ENCODE data around the gene BACH2. TPM values are rescaled to one million over a fixed set of nuclear protein-coding genes. Genes with fewer than 3 reads are reported as not detected.
"Not testable (repeated sequence)": the region's sequence is repeated elsewhere in the genome, so short reads cannot be mapped to it uniquely, and the experiment has no call there.

BACH2 gene
- total RNA-seq, 1 experiment from 2014 or later = 0.77 TPM

GRCh38 chr6:90055924-90056323 is 240.7 kb downstream of the BACH2 start:
- in situ Hi-C loops (cut with HindIII; ENCODE audit: low pct_unique_long_range_greater_than_20kb, low sequenced_read_pairs); DNase-seq (ENCODE audit: low read depth, low spot score): not testable (repeated sequence)

GRCh38 chr6:90054193-90054592 is 242.4 kb downstream of the BACH2 start:
- DNase-seq (ENCODE audit: low read depth, low spot score); in situ Hi-C loops (cut with HindIII; ENCODE audit: low pct_unique_long_range_greater_than_20kb, low sequenced_read_pairs): not testable (repeated sequence)

GRCh38 chr6:90053614-90054013 is 243.0 kb downstream of the BACH2 start:
- in situ Hi-C loops (cut with HindIII; ENCODE audit: low pct_unique_long_range_greater_than_20kb, low sequenced_read_pairs) = no loop called here
- no peak for DNase-seq (ENCODE audit: low read depth, low spot score)

- in situ Hi-C loops (cut with HindIII; ENCODE audit: low pct_unique_long_range_greater_than_20kb, low sequenced_read_pairs) = no loop called here
- DNase-seq (ENCODE audit: low read depth, low spot score) = no peak
These were observed 247.3 kb downstream of the BACH2 start for GRCh38 chr6:90049295-90049694.

GRCh38 chr6:90048206-90048967 is 248.3 kb downstream of the BACH2 start:
- no peak for DNase-seq (ENCODE audit: low read depth, low spot score)
- in situ Hi-C loops (cut with HindIII; ENCODE audit: low pct_unique_long_range_greater_than_20kb, low sequenced_read_pairs) = no loop called here

- in situ Hi-C loops (cut with HindIII; ENCODE audit: low pct_unique_long_range_greater_than_20kb, low sequenced_read_pairs) = no loop called here
- no peak for DNase-seq (ENCODE audit: low read depth, low spot score)
These were observed 251.1 kb downstream of the BACH2 start for GRCh38 chr6:90045535-90045934.

DNA sequence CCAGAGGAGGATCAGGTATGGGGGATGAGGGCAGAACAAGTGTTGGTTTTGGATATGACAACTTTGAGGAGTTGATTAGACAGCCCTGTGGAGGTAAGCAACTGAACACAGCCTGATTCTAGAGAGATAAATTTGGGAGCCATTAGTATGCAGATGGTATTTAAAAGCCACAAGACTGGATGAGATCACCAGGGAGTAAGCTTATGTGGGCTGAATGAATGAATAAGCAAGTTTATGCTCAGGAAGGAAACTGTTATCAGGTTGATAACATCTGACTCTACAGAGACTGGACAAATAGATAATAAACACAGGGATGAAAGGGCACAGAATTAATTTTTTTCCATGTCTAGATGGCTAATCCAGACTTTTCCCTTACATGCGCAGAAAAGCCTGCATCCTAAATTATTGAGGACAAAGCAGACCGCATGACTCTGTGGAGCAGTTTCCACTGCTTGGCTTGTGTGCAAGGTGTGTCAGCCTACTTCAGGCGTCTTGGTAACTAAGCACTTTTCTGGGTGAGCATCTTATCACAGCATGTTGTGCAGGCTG is 251.7 kb downstream of the BACH2 start:
- in situ Hi-C loops (cut with HindIII; ENCODE audit: low pct_unique_long_range_greater_than_20kb, low sequenced_read_pairs) = no loop called here
- peak; percentile 17 for DNase-seq (ENCODE audit: low read depth, low spot score)

GRCh38 chr6:90044182-90044832 is 252.3 kb downstream of the BACH2 start:
- in situ Hi-C loops (cut with HindIII; ENCODE audit: low pct_unique_long_range_greater_than_20kb, low sequenced_read_pairs) = no loop called here
- no peak for DNase-seq (ENCODE audit: low read depth, low spot score)

GRCh38 chr6:90040931-90041330 is 255.7 kb downstream of the BACH2 start:
- in situ Hi-C loops (cut with HindIII; ENCODE audit: low pct_unique_long_range_greater_than_20kb, low sequenced_read_pairs) = no loop called here
- no peak for DNase-seq (ENCODE audit: low read depth, low spot score)

GRCh38 chr6:90039911-90040310 is 256.7 kb downstream of the BACH2 start:
- no peak for DNase-seq (ENCODE audit: low read depth, low spot score)
- in situ Hi-C loops (cut with HindIII; ENCODE audit: low pct_unique_long_range_greater_than_20kb, low sequenced_read_pairs) = no loop called here

DNA sequence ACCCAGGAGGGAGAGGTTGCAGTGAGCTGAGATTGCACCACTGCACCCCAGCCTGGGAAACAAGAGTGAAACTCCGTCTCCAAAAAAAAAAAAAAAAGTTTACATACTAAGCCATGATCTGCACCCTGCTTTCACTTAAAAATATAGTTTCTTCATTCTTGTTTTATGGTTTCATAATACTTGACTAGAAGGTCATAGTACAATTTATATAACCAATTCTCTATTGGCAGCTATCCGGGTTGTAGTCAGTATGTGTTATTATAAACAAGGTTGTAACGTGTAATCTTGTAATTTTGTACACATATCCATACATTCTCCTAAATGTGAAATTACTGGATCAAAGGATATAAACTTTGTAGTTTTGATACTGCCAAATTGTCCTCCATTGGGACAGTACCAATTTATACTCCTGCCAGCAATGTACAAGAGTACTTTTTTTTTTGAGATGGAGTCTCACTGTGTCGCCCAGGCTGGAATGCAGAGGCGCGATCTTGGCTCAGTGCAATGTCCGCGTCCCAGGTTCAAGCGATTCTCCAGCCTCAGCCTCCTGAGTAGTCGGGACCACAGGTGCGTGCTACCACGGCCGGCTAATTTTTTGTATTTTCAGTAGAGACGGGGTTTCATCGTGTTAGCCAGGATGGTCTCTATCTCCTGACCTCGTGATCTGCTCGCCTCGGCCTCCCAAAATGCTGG is 257.5 kb downstream of the BACH2 start:
- in situ Hi-C loops (cut with HindIII; ENCODE audit: low pct_unique_long_range_greater_than_20kb, low sequenced_read_pairs) = no loop called here
- no peak for DNase-seq (ENCODE audit: low read depth, low spot score)

GRCh38 chr6:90036963-90037362 is 259.7 kb downstream of the BACH2 start:
- in situ Hi-C loops (cut with HindIII; ENCODE audit: low pct_unique_long_range_greater_than_20kb, low sequenced_read_pairs) = no loop called here

DNA sequence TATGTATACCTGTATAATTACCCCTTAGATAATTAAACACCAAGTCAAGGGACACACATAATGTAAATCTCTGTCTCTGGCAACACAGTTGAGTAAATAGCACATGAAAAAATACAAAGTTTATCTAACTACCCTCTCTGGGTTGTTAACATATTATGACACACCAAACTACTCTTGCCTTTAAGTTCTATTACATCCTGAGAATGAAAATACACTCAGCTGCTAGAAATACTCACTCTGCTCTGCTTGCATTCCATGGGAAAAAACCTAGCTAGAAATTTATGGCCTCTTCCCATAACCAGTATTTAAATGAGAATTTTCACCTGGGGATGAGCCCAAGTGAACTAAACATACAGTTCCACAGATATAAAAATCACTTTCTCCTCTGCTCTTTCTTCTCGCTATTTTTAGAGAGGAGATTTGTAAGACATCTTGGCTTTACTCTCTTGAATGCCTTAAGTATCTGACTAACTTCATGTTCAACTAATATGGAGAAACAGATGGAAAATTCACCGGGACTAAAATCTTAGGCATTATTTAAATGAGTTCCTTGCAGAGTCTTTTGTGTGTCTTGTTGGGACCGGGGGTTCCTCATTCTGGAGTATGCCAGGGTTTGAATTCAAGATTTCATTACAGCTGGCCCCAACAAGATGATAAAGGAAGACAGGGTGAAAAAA is 261.5 kb downstream of the BACH2 start:
- no peak for DNase-seq (ENCODE audit: low read depth, low spot score)
- in situ Hi-C loops (cut with HindIII; ENCODE audit: low pct_unique_long_range_greater_than_20kb, low sequenced_read_pairs) = no loop called here

More at GRCh38 chr6:90036963-90037362, 259.7 kb downstream of the BACH2 start:
- no peak for DNase-seq (ENCODE audit: low read depth, low spot score)

- no peak for DNase-seq (ENCODE audit: low read depth, low spot score)
- in situ Hi-C loops (cut with HindIII; ENCODE audit: low pct_unique_long_range_greater_than_20kb, low sequenced_read_pairs) = no loop called here
These were observed 262.8 kb downstream of the BACH2 start for GRCh38 chr6:90033746-90034271.

- DNase-seq (ENCODE audit: low read depth, low spot score); in situ Hi-C loops (cut with HindIII; ENCODE audit: low pct_unique_long_range_greater_than_20kb, low sequenced_read_pairs): not testable (repeated sequence)
These were observed 264.0 kb downstream of the BACH2 start for GRCh38 chr6:90032489-90033212.

- no peak for DNase-seq (ENCODE audit: low read depth, low spot score)
- in situ Hi-C loops (cut with HindIII; ENCODE audit: low pct_unique_long_range_greater_than_20kb, low sequenced_read_pairs) = no loop called here
These were observed 267.5 kb downstream of the BACH2 start for GRCh38 chr6:90028995-90029635.

Measured in SK-MEL-5 (cell line).